ENCODE data around the gene PTPRD.
A peak's percentile ranks its signal among the peaks of the same experiment; 100 is the strongest.

Gene PTPRD

GRCh38 chr9:8429768-8430167 is 2183.0 kb downstream of the PTPRD start:
- no peak for TF ChIP-seq CTCF (IDR thresholded peaks at IDR 0.05; ENCODE audit: control insufficient read depth, insufficient read depth, low read depth, low read length, missing control alignments)
- no peak for DNase-seq (ENCODE audit: low read depth)
- no peak overlapping the region for H3K4me3 ChIP-seq (ENCODE audit: control insufficient read depth, low read depth, low read length)

- TF ChIP-seq CTCF (IDR thresholded peaks at IDR 0.05; ENCODE audit: control insufficient read depth, insufficient read depth, low read depth, low read length, missing control alignments), result no peak
- H3K4me3 ChIP-seq (ENCODE audit: control insufficient read depth, low read depth, low read length), result no peak overlapping the region
- DNase-seq (ENCODE audit: low read depth), result no peak
These were observed 2183.6 kb downstream of the PTPRD start for GRCh38 chr9:8429157-8429556.

GRCh38 chr9:8428389-8428788 is 2184.4 kb downstream of the PTPRD start:
- TF ChIP-seq CTCF (IDR thresholded peaks at IDR 0.05; ENCODE audit: control insufficient read depth, insufficient read depth, low read depth, low read length, missing control alignments), result no peak
- H3K4me3 ChIP-seq (ENCODE audit: control insufficient read depth, low read depth, low read length), result no peak overlapping the region
- no peak for DNase-seq (ENCODE audit: low read depth)

GRCh38 chr9:8424786-8425410 is 2187.9 kb downstream of the PTPRD start:
- no peak overlapping the region for H3K4me3 ChIP-seq (ENCODE audit: control insufficient read depth, low read depth, low read length)
- no peak for TF ChIP-seq CTCF (IDR thresholded peaks at IDR 0.05; ENCODE audit: control insufficient read depth, insufficient read depth, low read depth, low read length, missing control alignments)
- no peak for DNase-seq (ENCODE audit: low read depth)

- no peak for TF ChIP-seq CTCF (IDR thresholded peaks at IDR 0.05; ENCODE audit: control insufficient read depth, insufficient read depth, low read depth, low read length, missing control alignments)
- no peak overlapping the region for H3K4me3 ChIP-seq (ENCODE audit: control insufficient read depth, low read depth, low read length)
- no peak for DNase-seq (ENCODE audit: low read depth)
These were observed 2192.4 kb downstream of the PTPRD start for GRCh38 chr9:8420416-8420815.

- no peak overlapping the region for H3K4me3 ChIP-seq (ENCODE audit: control insufficient read depth, low read depth, low read length)
- TF ChIP-seq CTCF (IDR thresholded peaks at IDR 0.05; ENCODE audit: control insufficient read depth, insufficient read depth, low read depth, low read length, missing control alignments), result no peak
- peak; percentile 14 for DNase-seq (ENCODE audit: low read depth)
These were observed 2193.1 kb downstream of the PTPRD start for GRCh38 chr9:8419596-8420275.
